ENCODE measurements around the gene NIM1K.

The NIM1K gene

GRCh38 chr5:43286623-43287022, 94.6 kb downstream of the NIM1K start:
- ATAC-seq = no peak
- TF ChIP-seq ZFP3 (CRISPR knock-in tag; IDR thresholded peaks at IDR 0.05) (no peak), ZC3H10 (CRISPR knock-in tag; IDR thresholded peaks at IDR 0.05) (no peak), TOX (CRISPR knock-in tag; IDR thresholded peaks at IDR 0.05; ENCODE audit: borderline replicate concordance) (no peak), ZNF565 (CRISPR knock-in tag; conservative IDR thresholded peaks at IDR 0.05; ENCODE audit: low read depth) (no peak), ESRRG (CRISPR knock-in tag; IDR thresholded peaks at IDR 0.05) (no peak), ISL1 (CRISPR knock-in tag; IDR thresholded peaks at IDR 0.05) (no peak), ARNTL (CRISPR knock-in tag; IDR thresholded peaks at IDR 0.05; ENCODE audit: borderline replicate concordance, low read depth) (no peak), BACH2 (CRISPR knock-in tag; IDR thresholded peaks at IDR 0.05; ENCODE audit: borderline replicate concordance) (no peak), ZFP30 (CRISPR knock-in tag; IDR thresholded peaks at IDR 0.05) (no peak), RARB (CRISPR knock-in tag; IDR thresholded peaks at IDR 0.05) (no peak), TCF4 (CRISPR knock-in tag; IDR thresholded peaks at IDR 0.05; ENCODE audit: borderline replicate concordance) (no peak)

- TF ChIP-seq PPARA (CRISPR knock-in tag; IDR thresholded peaks at IDR 0.05; ENCODE audit: borderline replicate concordance) (no peak), ZNF565 (CRISPR knock-in tag; conservative IDR thresholded peaks at IDR 0.05; ENCODE audit: low read depth) (no peak), ISL1 (CRISPR knock-in tag; IDR thresholded peaks at IDR 0.05) (no peak), RARB (CRISPR knock-in tag; IDR thresholded peaks at IDR 0.05) (no peak), ZFP30 (CRISPR knock-in tag; IDR thresholded peaks at IDR 0.05) (no peak), ESRRG (CRISPR knock-in tag; IDR thresholded peaks at IDR 0.05) (no peak), TCF4 (CRISPR knock-in tag; IDR thresholded peaks at IDR 0.05; ENCODE audit: borderline replicate concordance) (no peak), TOX (CRISPR knock-in tag; IDR thresholded peaks at IDR 0.05; ENCODE audit: borderline replicate concordance) (no peak), GLIS3 (CRISPR knock-in tag; IDR thresholded peaks at IDR 0.05) (no peak), POU6F1 (CRISPR knock-in tag; IDR thresholded peaks at IDR 0.05; ENCODE audit: borderline replicate concordance, low read depth) (no peak), ZC3H10 (CRISPR knock-in tag; IDR thresholded peaks at IDR 0.05) (no peak), ZNF8 (CRISPR knock-in tag; IDR thresholded peaks at IDR 0.05) (no peak)
- TF ChIP-seq, protein P1, sequence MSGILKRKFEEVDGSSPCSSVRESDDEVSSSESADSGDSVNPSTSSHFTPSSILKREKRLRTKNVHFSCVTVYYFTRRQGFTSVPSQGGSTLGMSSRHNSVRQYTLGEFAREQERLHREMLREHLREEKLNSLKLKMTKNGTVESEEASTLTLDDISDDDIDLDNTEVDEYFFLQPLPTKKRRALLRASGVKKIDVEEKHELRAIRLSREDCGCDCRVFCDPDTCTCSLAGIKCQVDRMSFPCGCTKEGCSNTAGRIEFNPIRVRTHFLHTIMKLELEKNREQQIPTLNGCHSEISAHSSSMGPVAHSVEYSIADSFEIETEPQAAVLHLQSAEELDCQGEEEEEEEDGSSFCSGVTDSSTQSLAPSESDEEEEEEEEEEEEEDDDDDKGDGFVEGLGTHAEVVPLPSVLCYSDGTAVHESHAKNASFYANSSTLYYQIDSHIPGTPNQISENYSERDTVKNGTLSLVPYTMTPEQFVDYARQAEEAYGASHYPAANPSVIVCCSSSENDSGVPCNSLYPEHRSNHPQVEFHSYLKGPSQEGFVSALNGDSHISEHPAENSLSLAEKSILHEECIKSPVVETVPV (CRISPR knock-in tag; IDR thresholded peaks at IDR 0.05) = no peak
- TF ChIP-seq, protein P2, sequence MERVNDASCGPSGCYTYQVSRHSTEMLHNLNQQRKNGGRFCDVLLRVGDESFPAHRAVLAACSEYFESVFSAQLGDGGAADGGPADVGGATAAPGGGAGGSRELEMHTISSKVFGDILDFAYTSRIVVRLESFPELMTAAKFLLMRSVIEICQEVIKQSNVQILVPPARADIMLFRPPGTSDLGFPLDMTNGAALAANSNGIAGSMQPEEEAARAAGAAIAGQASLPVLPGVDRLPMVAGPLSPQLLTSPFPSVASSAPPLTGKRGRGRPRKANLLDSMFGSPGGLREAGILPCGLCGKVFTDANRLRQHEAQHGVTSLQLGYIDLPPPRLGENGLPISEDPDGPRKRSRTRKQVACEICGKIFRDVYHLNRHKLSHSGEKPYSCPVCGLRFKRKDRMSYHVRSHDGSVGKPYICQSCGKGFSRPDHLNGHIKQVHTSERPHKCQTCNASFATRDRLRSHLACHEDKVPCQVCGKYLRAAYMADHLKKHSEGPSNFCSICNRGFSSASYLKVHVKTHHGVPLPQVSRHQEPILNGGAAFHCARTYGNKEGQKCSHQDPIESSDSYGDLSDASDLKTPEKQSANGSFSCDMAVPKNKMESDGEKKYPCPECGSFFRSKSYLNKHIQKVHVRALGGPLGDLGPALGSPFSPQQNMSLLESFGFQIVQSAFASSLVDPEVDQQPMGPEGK (CRISPR knock-in tag; IDR thresholded peaks at IDR 0.05; ENCODE audit: borderline replicate concordance) = no peak
- no peak for ATAC-seq
These were observed 95.5 kb downstream of the NIM1K start for GRCh38 chr5:43287493-43287892.

GRCh38 chr5:43288269-43288831, 96.3 kb downstream of the NIM1K start:
- no peak for ATAC-seq
- TF ChIP-seq ISL1 (CRISPR knock-in tag; IDR thresholded peaks at IDR 0.05) = no peak
- no peak for TF ChIP-seq ZNF70 (CRISPR knock-in tag; IDR thresholded peaks at IDR 0.05)

- ATAC-seq = no peak
- no peak for TF ChIP-seq TCF4 (CRISPR knock-in tag; IDR thresholded peaks at IDR 0.05; ENCODE audit: borderline replicate concordance)
- no peak for TF ChIP-seq ZNF70 (CRISPR knock-in tag; IDR thresholded peaks at IDR 0.05)
- TF ChIP-seq, protein P2 (CRISPR knock-in tag; IDR thresholded peaks at IDR 0.05; ENCODE audit: borderline replicate concordance) = no peak
- no peak for TF ChIP-seq SNAI2 (CRISPR knock-in tag; IDR thresholded peaks at IDR 0.05)
- no peak for TF ChIP-seq ISL1 (CRISPR knock-in tag; IDR thresholded peaks at IDR 0.05)
- TF ChIP-seq RARB (CRISPR knock-in tag; IDR thresholded peaks at IDR 0.05) = no peak
- no peak for TF ChIP-seq ZNF565 (CRISPR knock-in tag; conservative IDR thresholded peaks at IDR 0.05; ENCODE audit: low read depth)
- no peak for TF ChIP-seq TSHZ2 (CRISPR knock-in tag; IDR thresholded peaks at IDR 0.05)
- TF ChIP-seq, protein P1 (CRISPR knock-in tag; IDR thresholded peaks at IDR 0.05) = no peak
- TF ChIP-seq BACH2 (CRISPR knock-in tag; IDR thresholded peaks at IDR 0.05; ENCODE audit: borderline replicate concordance) = no peak
- TF ChIP-seq ZC3H10 (CRISPR knock-in tag; IDR thresholded peaks at IDR 0.05) = no peak
- TF ChIP-seq CREB5 (CRISPR knock-in tag; IDR thresholded peaks at IDR 0.05; ENCODE audit: low read depth) = no peak
- TF ChIP-seq ZFP3 (CRISPR knock-in tag; IDR thresholded peaks at IDR 0.05) = no peak
- TF ChIP-seq OSR1 (CRISPR knock-in tag; IDR thresholded peaks at IDR 0.05) = no peak
These were observed 98.7 kb downstream of the NIM1K start for GRCh38 chr5:43290726-43291125.
